Left lobe of liver (tissue), 2 donors: ENCODE measurements around the gene AFF3. TPM values are rescaled to one million over a fixed set of nuclear protein-coding genes. Genes with fewer than 3 reads are reported as not detected.
"Not testable (repeated sequence)": the region's sequence is repeated elsewhere in the genome, so short reads cannot be mapped to it uniquely, and the experiment has no call there.

Experiments
- ATAC-seq: fragments of 200-7000 bp; cut with Tn5 transposase; one replicate; pipeline ENCODE4 v1.9.1; 2020; ENCODE audit warnings: mild to moderate bottlenecking, moderate library complexity
- DNase-seq: peaks from one replicate; pipeline ENCODE4 v3.0.0-alpha.2; 2020; ENCODE audit warnings: low spot score
- total RNA-seq: library from RNA; stranded (reverse); gene quantifications from one replicate; pipeline ENCODE4 v1.2.1, GENCODE V29; 2021
- donor health status: DM: no; HTN: no; CAD: no; lungs with moderate emphysema.
- donor health status: DM: no; HTN: yes; CAD: no.

AFF3 gene
- total RNA-seq, 1 donor from 2014 or later, result 2.3 TPM

DNA sequence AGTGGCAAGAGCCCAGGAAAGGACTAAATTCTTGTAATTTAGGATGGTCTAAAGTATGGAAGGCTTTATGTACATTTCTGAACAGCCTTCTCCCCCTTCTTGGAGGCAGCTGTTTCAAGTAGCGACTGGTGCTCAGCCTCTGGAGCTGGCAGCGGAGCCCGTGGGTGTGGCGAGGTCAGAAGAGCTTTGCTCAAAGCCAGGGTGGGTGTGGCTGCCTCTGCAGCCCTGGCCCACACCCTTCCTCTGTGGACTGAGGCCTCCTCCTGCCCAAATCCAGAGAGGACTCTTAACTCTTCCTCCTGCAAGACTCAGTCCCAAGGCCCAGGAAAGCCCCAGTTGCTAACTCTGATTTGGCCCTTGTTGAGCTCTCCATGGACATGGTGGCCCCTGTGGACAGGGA lies 450.5 kb downstream of the AFF3 start:
- no peak for ATAC-seq
- DNase-seq, result no peak

GRCh38 chr2:99689145-99689742 lies 453.1 kb downstream of the AFF3 start:
- DNase-seq (no peak), ATAC-seq (no peak)

DNA sequence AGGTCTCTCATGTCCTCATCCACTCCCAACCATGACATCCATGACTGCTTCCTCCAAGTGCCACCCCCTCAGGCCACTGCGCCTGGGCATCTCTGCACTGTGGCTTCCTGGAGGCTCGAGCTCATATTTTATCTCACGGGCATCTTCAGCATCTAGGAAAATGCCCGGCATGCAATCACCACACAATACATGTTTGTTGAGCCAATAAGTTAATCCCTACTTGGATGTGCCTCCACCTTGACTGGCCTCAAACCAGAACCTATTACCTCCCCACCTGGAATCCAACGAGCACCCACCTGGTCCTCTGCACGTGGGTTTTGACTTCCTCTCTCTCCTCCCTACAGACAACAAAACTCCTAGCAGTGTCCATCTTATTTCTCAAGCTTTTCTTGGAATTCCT lies 453.7 kb downstream of the AFF3 start:
- ATAC-seq (no peak), DNase-seq (no peak)

DNA sequence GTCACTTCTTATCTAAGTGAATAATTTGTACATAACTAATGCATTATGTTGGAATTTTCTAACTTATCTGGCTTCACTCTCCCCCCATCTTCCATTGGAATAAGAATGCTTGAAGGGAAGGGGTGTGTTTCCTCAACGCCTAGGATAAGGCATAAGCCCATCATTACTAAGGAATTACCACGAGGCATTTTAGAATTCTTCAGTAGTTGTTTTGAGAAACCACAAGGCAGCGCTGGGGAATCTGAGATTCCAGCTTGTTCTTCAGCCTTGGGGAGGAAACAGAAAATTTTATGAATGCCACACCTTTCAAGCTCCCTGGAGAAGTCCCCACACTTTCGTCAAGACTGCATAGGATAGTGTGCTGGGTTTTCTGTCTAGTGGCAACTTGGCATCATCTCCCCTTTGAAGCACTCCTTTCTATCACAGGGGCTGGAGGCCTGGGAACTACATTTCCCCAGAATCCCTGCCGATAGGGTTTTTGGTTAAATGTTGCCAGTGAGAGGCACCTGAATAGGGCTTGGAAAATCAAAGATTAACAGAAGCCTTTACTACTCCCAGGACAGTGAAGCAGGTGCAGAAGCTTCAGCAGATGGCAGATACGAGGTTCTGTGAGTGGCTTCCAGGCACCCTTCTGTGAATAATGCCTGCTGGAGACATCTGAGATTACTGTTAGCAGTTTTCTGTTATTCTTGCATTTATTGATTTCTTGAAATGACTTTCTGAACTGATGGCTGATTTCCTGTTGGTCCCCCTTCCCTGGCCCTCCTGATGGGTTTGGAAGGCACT lies 459.9 kb downstream of the AFF3 start:
- ATAC-seq (no peak), DNase-seq (no peak)

- no peak for DNase-seq
- ATAC-seq, result no peak
These were observed 461.4 kb downstream of the AFF3 start for GRCh38 chr2:99680946-99681345.

DNA sequence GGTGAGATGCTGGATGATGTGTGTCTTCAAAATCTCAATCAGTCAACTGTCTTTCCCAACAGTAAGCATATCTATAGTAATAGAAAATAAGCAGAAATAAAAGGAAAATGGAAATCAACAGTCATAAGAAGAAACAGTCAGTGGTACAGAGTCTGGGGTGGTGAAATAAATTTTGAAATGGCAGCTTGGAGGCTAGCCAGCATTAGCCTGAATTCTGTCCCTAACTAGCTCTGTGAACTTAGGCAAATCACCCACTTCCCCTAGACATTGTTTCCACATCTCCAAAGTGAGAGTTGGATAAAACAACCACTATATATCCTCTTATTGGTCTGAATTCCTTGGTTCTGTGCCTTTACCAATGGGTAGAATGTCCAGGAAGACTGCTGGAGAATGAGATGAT lies 462.9 kb downstream of the AFF3 start:
- DNase-seq (no peak), ATAC-seq (peak; percentile 70)

DNA sequence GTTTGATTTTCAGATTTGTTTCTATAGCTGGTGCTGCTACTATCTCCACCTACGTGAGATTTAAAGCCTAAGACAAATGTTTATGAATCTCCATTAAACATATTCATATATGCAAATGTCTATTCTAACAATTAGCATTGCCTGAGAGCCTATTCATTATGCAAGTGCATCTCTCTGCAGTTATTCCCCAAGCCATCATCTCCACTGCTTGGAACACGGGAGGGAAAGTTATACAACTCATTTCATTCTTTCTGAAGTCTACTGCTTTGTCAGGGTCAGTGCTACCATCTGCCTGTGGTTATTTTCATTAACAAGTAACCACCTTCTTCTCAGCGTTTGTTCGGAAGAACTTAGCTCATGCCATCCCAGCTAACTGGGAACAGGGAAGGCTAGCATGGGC lies 463.8 kb downstream of the AFF3 start:
- DNase-seq (no peak), ATAC-seq (no peak)

DNA sequence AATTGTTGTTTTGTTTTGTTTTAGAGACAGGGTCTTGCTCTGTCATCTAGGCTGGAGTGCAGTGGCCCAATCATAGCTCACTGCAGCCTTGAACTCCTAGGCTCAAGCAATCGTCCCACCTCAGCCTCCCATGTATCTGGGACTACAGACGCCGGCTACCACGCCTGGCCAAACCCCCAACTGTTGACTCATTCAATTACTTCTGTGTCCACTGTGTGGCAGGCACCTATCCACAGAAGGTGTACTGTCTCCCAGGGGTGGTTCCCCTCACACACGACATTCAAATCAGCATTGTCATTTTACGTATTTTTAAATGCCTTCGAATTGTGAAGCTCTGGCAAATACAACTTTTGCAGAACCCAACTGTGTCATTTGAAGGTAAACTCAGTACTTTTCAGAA lies 464.6 kb downstream of the AFF3 start:
- no peak for DNase-seq
- no peak for ATAC-seq

DNA sequence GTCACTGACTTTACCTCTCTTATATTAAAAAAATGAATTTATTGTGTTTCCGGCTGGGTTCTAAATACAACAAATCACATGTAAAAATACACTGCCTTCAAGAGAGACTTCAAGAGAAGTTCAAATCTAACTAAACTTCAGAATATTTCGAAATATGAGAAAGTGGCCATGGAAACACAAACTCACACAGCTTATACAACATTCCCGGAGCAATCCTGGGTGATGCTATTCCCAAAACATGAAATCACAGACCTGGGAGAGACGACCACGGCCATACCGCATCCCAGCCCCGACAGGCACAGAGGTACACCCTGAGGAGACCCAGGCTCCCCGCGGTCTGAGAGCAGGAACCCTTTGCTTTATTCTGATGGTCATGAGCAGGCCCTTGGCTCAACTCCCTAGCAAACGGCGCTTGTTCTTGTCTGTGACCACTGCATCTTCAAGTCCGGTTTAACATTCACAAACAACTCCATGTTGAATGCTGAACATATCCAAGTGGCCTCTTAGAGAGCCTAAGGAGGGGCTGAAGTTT lies 467.2 kb downstream of the AFF3 start:
- DNase-seq, result no peak
- ATAC-seq, result no peak

- DNase-seq, result no peak
- ATAC-seq, result no peak
These were observed 468.3 kb downstream of the AFF3 start for GRCh38 chr2:99674090-99674489.

DNA sequence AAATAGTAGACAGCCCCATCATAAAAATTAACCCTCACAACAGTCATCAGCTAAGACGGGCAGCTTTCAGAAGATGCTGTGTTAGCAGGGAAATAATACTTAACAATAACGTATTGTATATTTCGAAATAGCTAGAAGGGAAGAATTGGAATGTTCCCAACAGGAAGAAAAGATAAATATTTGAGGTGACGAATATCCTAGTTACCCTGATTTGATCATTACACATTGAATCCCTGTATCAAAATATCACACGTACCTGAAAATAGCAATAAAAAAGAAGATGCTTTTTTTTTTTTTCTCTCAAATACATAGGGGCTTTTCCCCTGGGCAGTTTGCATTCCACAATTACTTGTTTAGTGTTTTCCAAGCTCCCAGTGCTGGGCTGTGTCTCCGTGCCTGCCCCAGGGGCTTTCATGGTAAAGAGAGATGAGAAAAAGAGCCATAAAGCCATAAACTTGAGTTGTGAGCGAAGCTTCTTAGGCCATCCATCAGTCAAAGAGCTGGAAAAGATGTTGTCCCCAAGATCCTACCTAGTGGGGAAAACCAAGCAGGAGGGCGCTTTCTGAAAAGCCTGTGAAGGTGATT lies 469.5 kb downstream of the AFF3 start:
- no peak for ATAC-seq
- DNase-seq, result no peak

- no peak for DNase-seq
- no peak for ATAC-seq
These were observed 471.3 kb downstream of the AFF3 start for GRCh38 chr2:99670768-99671734.

DNA sequence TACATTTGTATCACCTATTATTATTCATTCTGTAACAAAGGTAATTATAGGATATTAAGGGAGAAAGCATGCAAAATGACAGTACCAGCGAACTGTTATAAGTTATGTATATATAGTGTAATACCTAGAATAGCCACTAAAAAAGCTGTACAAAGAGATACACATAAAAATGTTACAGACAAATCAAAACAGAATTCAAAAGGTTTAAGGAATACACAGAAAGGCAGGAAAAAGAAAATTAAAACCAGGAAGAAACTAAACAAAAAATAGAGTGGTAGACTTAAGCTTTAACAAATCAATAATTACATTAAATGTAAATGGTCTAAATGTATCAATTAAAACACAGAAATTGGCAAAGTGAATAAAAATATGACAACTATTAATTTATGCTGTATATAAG lies 476.1 kb downstream of the AFF3 start:
- DNase-seq (no peak), ATAC-seq (no peak)

DNA sequence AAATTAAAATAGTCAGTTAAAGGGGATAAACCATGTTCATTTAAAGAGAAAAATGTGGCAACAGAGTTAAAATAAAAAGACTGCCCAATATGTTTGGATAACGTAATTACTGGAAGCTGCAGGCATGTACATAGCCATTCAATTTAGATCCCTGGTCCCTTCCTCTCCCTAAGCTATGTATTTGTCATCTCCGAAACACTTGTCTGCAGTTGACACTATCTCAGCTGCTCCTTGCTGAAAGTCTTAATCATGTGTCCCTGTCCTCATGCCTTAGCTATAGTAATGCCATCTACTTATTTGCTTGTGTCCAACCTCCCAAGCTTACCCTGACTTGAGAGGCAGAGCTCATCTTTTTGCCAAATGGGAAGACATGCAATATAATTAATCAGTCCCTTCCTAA lies 478.7 kb downstream of the AFF3 start:
- DNase-seq (no peak), ATAC-seq (no peak)

DNA sequence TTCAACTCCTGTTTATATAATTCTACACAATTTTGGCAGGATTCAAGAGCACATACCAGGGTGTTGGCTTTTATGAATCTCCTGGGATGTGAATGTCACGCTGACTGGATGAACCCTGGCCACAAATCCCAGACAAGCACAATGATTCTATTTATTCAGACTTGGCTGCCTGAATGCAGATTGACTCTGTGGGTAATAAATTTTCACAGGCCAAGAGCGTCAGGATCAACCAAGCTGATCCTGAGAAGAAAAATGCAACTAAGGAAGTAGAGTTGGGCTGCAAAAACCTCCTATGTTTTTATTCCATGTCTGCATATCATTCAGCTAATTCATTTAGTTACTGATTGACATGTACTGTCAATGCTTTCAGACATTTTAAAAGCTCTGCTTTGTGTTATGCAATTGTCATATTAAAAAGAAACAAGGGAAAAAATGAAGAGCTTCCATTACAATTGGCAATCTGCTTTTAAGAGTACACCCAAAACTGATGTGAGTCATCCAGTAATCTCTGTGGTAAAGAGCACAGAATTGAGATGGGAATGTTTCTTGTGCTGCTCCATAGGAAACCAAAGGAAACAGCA lies 479.5 kb downstream of the AFF3 start:
- DNase-seq (no peak), ATAC-seq (peak; percentile 66)

DNA sequence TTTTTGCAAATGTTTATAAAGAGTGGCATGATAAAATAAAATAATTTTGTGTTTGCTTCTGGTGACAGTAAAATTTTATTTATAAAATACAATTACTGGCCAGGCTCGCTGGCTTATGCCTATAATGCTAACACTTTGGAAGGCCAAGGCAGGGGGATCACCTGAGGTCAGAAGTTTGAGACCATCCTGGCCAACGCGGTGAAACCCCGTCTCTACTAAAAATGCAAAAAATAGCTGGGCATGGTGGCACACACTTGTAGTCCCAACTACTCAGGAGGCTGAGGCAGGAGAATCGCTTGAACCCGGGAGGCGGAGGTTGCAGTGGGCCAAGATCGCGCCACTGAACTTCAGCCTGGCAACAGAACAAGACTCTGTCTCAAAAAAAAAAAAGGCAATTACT lies 480.6 kb downstream of the AFF3 start:
- not testable (repeated sequence) for ATAC-seq, DNase-seq

DNA sequence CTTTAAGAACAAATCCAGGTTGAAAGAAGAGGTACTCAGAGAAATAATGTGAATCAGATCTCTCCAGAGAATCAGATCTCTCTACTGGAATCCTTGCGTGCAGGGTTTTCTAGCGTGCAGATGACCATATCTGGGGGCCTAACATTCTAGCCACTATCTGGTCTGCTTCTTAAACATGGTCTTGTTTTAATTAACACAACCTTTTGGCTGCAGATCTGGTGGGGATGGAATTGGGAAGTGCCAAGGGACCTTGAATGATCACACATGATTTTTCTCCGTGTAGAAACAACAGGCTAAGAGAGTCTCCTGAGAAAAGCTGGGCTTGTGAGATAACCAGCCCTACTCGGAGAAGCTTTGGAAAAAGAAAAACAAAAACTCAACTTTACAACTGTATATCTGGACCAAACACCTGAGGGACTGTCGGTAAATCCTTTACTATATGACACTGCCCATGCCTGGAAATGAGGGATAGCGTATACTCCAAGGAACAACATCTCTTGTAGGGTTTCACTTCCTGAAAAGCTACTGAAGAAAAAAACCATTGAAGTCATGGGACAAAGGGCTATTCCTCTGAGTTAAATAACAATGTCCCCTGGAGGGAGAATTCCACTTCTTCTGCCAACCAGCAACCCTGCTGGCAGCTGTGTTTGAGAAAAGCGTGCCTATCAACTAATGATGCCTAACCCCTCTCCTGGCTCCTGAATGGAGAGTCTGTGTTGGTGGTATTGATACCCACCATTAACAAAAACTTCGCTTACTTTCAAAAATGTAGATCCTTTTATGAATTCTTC lies 481.6 kb downstream of the AFF3 start:
- no peak for DNase-seq
- no peak for ATAC-seq

GRCh38 chr2:99659874-99660273 lies 482.5 kb downstream of the AFF3 start:
- DNase-seq (no peak), ATAC-seq (peak; percentile 59)

- DNase-seq, result no peak
- ATAC-seq, result no peak
These were observed 484.6 kb downstream of the AFF3 start for GRCh38 chr2:99657691-99658258.
